Activated CD8-positive, alpha-beta T cell treated with anti-CD3 and anti-CD28 coated beads for 36 hours (primary cell): Measurements from ENCODE around the gene CAPG. TPM values are rescaled to one million over a fixed set of nuclear protein-coding genes. Genes with fewer than 3 reads are reported as not detected.
"Not testable (repeated sequence)": the region's sequence is repeated elsewhere in the genome, so short reads cannot be mapped to it uniquely, and the experiment has no call there.

Experiments
- ATAC-seq: fragments of 200-7000 bp; cut with Tn5 transposase; one replicate; pipeline ENCODE4 v1.10.0; 2021; ENCODE audit warnings: mild to moderate bottlenecking, moderate library complexity
- CTCF ChIA-PET: fragments of 350-600 bp; sonication (Branson Sonifier 250); formaldehyde crosslinking; loops from one replicate; lab custom pipeline; 2021; ENCODE audit warnings: antibody characterized with exemption; lab: Charles Lee
- POLR2A ChIA-PET: fragments of 350-600 bp; sonication (Branson Sonifier 250); formaldehyde crosslinking; loops from one replicate; lab custom pipeline; 2021; ENCODE audit warnings: antibody characterized with exemption; lab: Charles Lee
- DNase-seq: peaks from one replicate; pipeline ENCODE4 v3.0.0-alpha.2; 2020
- H3K27ac Mint-ChIP-seq: one replicate; pipeline ENCODE4 v1.8.0; 2021; ENCODE audit warnings: mild to moderate bottlenecking, mixed read lengths
- H3K27me3 Mint-ChIP-seq: one replicate; pipeline ENCODE4 v1.8.0; 2021; ENCODE audit warnings: mixed read lengths
- H3K36me3 Mint-ChIP-seq: one replicate; pipeline ENCODE4 v1.8.0; 2021; ENCODE audit warnings: low read depth, mixed read lengths
- H3K4me1 Mint-ChIP-seq: one replicate; pipeline ENCODE4 v1.8.0; 2021; ENCODE audit warnings: low read depth, mixed read lengths
- H3K4me3 Mint-ChIP-seq: one replicate; pipeline ENCODE4 v1.8.0; 2021; ENCODE audit warnings: mild to moderate bottlenecking, moderate library complexity, mixed read lengths
- H3K9me3 Mint-ChIP-seq: one replicate; pipeline ENCODE4 v1.8.0; 2021; ENCODE audit warnings: mixed read lengths
- CTCF ChIP-seq: fragments of 200-600 bp; IDR thresholded peaks from one replicate; pipeline ENCODE4 v1.8.0; 2022; ENCODE audit warnings: antibody characterized with exemption, mild to moderate bottlenecking
- intact Hi-C: fragments of 100-400 bp; cut with micrococcal nuclease; formaldehyde crosslinking; loops from one replicate; pipeline ENCODE4 v1.10.0; 2022
- total RNA-seq, 2 experiments: library from RNA; stranded (reverse); gene quantifications; one replicate each; pipeline ENCODE4 v1.2.3, GENCODE V29; 2021

CAPG gene
- total RNA-seq, 2 experiments from 2014 or later = 18.7 to 19.3 TPM

DNA sequence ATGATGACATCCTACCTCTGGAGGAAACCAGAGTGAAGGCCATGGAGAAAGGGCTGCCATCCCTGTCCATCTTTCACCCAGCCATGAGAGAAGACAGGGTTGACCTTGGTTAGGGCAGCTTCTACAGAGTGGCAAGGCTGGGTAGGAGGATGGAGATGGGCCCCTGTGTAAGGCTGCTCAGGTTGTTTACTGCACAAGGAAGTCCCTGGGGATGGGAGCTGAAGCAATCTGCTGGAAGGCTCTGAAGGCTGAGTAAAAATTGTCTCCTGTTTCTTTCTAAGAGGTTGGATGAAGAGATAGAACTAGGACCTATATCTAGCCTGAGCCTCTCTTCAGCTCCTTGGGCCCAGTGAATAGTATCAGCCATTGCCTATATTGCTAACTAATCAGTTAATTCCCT lies 41.2 kb downstream of the CAPG start:
- TF ChIP-seq CTCF = no peak
- H3K27ac Mint-ChIP-seq = no peak overlapping the region
- CTCF ChIA-PET = interaction anchor here (2.6 kb wide), 1 partner anchor 14 kb away, joined by 11 read pairs; the partner anchor contains the start of genes ELMOD3 and RETSAT
- no peaks in the 10 kb centered on the region for H3K27me3 Mint-ChIP-seq
- DNase-seq (no peak), ATAC-seq (no peak)
- POLR2A ChIA-PET = interaction anchor here (1.4 kb wide), 1 partner anchor 26 kb away, joined by 3 read pairs; no protein-coding TSS in a partner anchor
- H3K4me1 Mint-ChIP-seq = no peaks in the 10 kb centered on the region
- H3K36me3 Mint-ChIP-seq = peaks cover 3% of the 10 kb centered on the region
- H3K9me3 Mint-ChIP-seq = no peaks in the 10 kb centered on the region
- no peak overlapping the region for H3K4me3 Mint-ChIP-seq
- intact Hi-C loops = no loop called here

GRCh38 chr2:85367180-85367579 lies 43.0 kb downstream of the CAPG start:
- DNase-seq (no peak), ATAC-seq (no peak)
- Mint-ChIP-seq H3K27me3 (no peaks in the 10 kb centered on the region), H3K27ac (no peak overlapping the region), H3K4me3 (no peak overlapping the region), H3K36me3 (peaks cover 9% of the 10 kb centered on the region), H3K9me3 (no peaks in the 10 kb centered on the region), H3K4me1 (no peaks in the 10 kb centered on the region)
- intact Hi-C loops = no loop called here
- TF ChIP-seq CTCF = no peak
- CTCF ChIA-PET = interaction anchor here (2.3 kb wide), 1 partner anchor 10 kb away, joined by 6 read pairs; no protein-coding TSS in a partner anchor
- POLR2A ChIA-PET = interaction anchor here (0.7 kb wide), 1 partner anchor 145 kb away, joined by 3 read pairs; no protein-coding TSS in a partner anchor

GRCh38 chr2:85362653-85363387 lies 47.3 kb downstream of the CAPG start:
- H3K27me3 Mint-ChIP-seq, intact Hi-C loops, CTCF ChIA-PET, H3K4me3 Mint-ChIP-seq, H3K9me3 Mint-ChIP-seq, H3K4me1 Mint-ChIP-seq, DNase-seq, POLR2A ChIA-PET, ATAC-seq, H3K27ac Mint-ChIP-seq: not testable (repeated sequence)
- H3K36me3 Mint-ChIP-seq = peaks cover 21% of the 10 kb centered on the region

DNA sequence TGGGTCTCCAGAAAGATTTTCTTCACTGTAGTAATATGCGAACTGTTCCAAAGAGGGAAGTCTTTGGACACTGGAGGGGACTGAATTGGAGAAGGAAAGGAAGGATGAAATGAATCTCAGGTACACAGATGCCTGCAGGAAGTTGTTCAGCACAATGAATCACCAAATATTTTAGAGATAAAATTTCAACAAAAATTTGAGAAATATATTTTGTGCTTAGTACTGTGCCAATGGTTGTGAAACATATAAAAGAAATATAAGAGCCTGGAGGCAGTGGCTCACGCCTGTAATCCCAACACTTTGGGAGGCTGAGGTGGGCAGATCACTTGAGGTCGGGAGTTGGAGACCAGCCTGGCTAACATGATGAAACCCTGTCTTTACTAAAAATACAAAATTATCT lies 52.4 kb downstream of the CAPG start:
- POLR2A ChIA-PET = interaction anchor here (5.4 kb wide), 1 partner anchor 31 kb away, joined by 59 read pairs; the partner anchor contains the start of gene TGOLN2
- CTCF ChIA-PET = interaction anchor here (1.0 to 1.2 kb wide), 3 partner anchors 8 to 62 kb away, joined by 3 to 6 read pairs (median 4); no protein-coding TSS in a partner anchor
- H3K27ac Mint-ChIP-seq = no peak overlapping the region
- H3K9me3 Mint-ChIP-seq = no peaks in the 10 kb centered on the region
- intact Hi-C loops = no loop called here
- H3K27me3 Mint-ChIP-seq = no peaks in the 10 kb centered on the region
- peaks cover 23% of the 10 kb centered on the region for H3K36me3 Mint-ChIP-seq
- DNase-seq (no peak), ATAC-seq (no peak)
- H3K4me3 Mint-ChIP-seq = no peak overlapping the region
- TF ChIP-seq CTCF = no peak
- H3K4me1 Mint-ChIP-seq = peaks cover 31% of the 10 kb centered on the region

DNA sequence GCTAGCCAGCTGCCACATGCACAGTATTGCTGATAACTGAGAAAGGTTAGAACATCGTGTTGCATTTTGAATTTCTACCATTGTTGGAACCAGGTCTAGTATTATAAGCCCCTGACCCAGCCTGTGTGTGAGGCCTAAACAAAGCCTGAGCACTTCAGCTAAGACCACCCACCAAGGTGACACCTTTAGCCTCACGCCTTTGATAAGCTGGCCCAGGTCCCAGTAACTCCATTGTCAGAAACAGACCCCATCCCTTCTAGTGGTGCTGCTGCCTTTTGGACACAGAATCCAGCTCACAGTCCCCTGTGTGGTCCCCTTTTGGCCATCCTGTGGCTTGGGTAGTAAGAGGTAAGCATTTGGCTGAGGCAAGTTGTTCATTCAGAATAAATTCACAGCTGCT lies 54.0 kb downstream of the CAPG start:
- no peak for DNase-seq
- intact Hi-C loops = no loop called here
- peaks cover 21% of the 10 kb centered on the region for H3K36me3 Mint-ChIP-seq
- POLR2A ChIA-PET = interaction anchor here (0.9 to 5.4 kb wide), 4 partner anchors 10 to 186 kb away, joined by 3 to 59 read pairs (median 13); partner anchors contain the start of genes MAT2A and TGOLN2
- H3K4me1 Mint-ChIP-seq = peaks cover 38% of the 10 kb centered on the region
- H3K4me3 Mint-ChIP-seq = no peak overlapping the region
- no peak overlapping the region for H3K27ac Mint-ChIP-seq
- no peak for ATAC-seq
- H3K9me3 Mint-ChIP-seq = no peaks in the 10 kb centered on the region
- no peak for TF ChIP-seq CTCF
- no peaks in the 10 kb centered on the region for H3K27me3 Mint-ChIP-seq
- CTCF ChIA-PET = interaction anchor here (2.4 kb wide), 1 partner anchor 14 kb away, joined by 11 read pairs; no protein-coding TSS in a partner anchor
